ENCODE data around the gene INPP5A.

GRCh38 chr10:132521041-132521465, 16.5 kb upstream of the INPP5A start:
- TF ChIP-seq CTCF (IDR thresholded peaks at IDR 0.05 in 8 of 11, conservative IDR thresholded peaks at IDR 0.05 in 3 of 11) (no peak), POLR2A (IDR thresholded peaks at IDR 0.05) (no peak), POLR2AphosphoS5 (IDR thresholded peaks at IDR 0.05) (no peak)
